ENCODE measurements around the gene SLC16A13. TPM values are rescaled to one million over a fixed set of nuclear protein-coding genes. Genes with fewer than 3 reads are reported as not detected.
A peak's percentile ranks its signal among the peaks of the same experiment; 100 is the strongest.

The SLC16A13 gene
- total RNA-seq, 1 donor from 2014 or later = 1.5 TPM

DNA sequence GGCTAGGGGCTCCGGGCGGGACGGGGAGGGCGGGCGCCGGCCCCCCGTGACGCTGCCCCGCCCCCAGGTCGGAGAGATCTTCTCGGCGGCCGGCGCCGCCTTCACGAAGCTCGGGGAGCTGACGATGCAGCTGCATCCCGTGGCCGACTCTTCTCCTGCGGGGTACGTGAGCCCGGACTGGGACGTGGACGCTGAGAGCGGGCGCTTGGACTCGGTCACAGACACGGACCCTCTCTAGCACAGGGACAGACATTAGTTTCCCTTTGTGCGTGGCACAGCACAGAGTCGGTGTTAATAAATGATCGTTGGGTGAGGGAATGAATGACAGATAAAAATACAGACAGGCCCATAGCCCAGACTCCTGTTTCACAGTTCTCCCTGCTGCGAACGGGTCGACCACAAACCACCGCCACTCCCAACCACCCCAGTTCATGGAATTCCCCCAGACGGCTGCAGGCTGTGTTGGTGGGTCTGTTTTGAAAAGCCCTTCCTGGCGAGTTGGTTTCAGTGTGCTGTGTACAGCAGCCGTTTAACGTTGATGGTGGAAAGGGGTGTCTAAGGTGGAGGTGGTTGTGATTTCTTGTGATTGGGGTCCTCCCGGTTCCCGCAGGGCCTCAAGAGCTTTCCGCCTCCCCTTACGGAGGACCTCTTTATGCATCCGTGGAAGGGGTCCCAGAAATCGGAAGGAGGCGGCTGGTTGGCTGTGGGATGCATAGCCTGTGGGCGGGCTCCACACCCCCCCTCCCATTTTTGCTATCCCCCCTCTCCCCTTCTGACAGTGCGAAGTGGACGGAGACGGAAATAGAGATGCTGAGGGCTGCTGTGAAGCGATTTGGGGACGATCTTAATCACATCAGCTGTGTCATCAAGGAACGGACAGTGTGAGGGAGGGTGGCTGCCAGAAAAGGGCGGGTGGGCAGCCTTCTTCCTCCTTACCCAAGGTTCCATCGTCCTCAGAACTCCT is 20.5 kb upstream of the SLC16A13 start:
- peaks cover 34 to 43% of the 10 kb centered on the region in 2 donors for H3K4me1 ChIP-seq
- H3K27me3 ChIP-seq = no peaks in the 10 kb centered on the region
- peak overlapping the region; percentile 98 to 99 for H3K27ac ChIP-seq
- H3K4me3 ChIP-seq = peak overlapping the region; percentile 95 to 99
- TF ChIP-seq, protein P1, sequence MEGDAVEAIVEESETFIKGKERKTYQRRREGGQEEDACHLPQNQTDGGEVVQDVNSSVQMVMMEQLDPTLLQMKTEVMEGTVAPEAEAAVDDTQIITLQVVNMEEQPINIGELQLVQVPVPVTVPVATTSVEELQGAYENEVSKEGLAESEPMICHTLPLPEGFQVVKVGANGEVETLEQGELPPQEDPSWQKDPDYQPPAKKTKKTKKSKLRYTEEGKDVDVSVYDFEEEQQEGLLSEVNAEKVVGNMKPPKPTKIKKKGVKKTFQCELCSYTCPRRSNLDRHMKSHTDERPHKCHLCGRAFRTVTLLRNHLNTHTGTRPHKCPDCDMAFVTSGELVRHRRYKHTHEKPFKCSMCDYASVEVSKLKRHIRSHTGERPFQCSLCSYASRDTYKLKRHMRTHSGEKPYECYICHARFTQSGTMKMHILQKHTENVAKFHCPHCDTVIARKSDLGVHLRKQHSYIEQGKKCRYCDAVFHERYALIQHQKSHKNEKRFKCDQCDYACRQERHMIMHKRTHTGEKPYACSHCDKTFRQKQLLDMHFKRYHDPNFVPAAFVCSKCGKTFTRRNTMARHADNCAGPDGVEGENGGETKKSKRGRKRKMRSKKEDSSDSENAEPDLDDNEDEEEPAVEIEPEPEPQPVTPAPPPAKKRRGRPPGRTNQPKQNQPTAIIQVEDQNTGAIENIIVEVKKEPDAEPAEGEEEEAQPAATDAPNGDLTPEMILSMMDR (IDR thresholded peaks at IDR 0.05) = no peak
- H3K9me3 ChIP-seq = no peaks in the 10 kb centered on the region
- peaks cover 6 to 8% of the 10 kb centered on the region in 2 donors for H3K36me3 ChIP-seq
- intact Hi-C loops (cut with DNase I) = loop anchor here (5.0 to 10.0 kb wide), 6 partner anchors 260 to 1820 kb away; partner anchors contain the start of genes C17orf100, MED31, NUP88 and PIMREG
- peak in 1 of 2 donors; percentile 72 for DNase-seq (ENCODE audit: low spot score in 2 of 2)

DNA sequence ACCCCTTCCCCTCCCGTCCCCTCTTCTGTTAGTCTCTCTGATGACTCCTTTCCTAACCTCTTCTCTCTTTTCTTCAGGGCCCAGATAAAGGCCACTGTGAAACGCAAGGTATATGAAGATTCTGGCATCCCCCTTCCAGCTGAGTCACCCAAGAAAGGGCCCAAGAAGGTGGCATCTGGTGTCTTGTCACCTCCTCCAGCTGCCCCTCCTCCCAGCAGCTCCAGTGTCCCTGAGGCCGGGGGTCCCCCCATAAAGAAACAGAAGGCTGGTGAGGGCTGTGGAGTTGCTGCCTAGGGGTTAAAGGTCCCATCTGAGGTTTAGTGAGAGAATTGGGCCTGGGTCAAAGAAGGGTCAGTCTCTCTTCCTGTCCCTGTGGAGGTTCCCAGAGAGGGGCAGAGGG is 19.4 kb upstream of the SLC16A13 start:
- H3K9me3 ChIP-seq = no peaks in the 10 kb centered on the region
- H3K4me1 ChIP-seq = peaks cover 31 to 39% of the 10 kb centered on the region in 2 donors
- no peaks in the 10 kb centered on the region for H3K27me3 ChIP-seq
- intact Hi-C loops (cut with DNase I) = loop anchor here (10.0 kb wide), 5 partner anchors 262 to 1822 kb away; partner anchors contain the start of genes NUP88, PIMREG, XAF1 and ZNF594
- TF ChIP-seq, protein P1 (IDR thresholded peaks at IDR 0.05) = no peak
- peak overlapping the region; percentile 98 to 99 for H3K27ac ChIP-seq
- peak in 1 of 2 donors; percentile 54 for DNase-seq (ENCODE audit: low spot score in 2 of 2)
- no peak overlapping the region for H3K4me3 ChIP-seq
- H3K36me3 ChIP-seq = peaks cover 6 to 8% of the 10 kb centered on the region in 2 donors

DNA sequence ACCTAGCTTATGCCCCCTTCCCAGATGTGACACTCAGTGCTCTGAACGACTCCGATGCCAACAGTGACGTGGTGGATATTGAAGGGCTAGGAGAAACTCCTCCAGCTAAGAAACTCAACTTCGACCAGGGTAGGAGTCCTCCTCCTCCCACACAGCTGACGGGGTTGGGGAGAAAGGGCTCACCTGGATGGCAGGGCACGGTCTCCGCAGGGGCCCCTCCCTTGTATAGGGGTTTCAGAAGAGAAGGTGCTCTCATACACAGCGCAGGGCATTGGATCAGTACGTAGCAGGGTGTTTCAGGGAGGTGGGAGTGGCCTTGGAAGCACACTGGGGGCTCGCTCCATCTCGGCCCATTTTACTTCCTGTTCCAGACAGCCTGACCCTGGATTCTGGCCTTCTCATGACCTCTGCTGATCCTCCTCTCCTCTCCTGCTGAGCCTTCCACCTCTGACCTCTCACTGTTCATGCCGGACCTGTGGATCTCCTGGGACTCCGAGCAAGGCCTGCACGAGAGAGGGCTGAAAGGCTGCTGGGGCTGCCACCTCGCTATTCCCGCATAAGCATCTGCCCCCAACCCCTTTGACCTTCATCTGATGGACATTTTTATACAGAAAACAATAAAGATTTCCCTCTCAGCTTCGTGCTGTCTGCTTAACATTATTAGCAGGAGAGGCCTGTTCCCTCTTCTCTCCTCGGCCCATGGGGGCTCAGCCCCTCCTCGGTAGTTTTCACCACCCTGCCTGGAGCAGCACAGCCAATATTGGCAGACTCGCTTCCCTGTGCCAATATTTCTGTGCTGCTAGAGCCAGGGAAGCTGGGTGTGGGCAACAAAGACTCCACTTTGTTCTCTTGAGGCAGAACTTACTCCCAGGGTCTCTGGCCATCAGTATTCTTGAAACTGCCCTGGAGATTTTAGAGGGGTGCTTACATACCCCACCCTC is 18.7 kb upstream of the SLC16A13 start:
- peak overlapping the region; percentile 55 to 72 for H3K4me3 ChIP-seq
- peaks cover 6 to 8% of the 10 kb centered on the region in 2 donors for H3K36me3 ChIP-seq
- intact Hi-C loops (cut with DNase I) = loop anchor here (10.0 kb wide), 5 partner anchors 262 to 1822 kb away; partner anchors contain the start of genes NUP88, PIMREG, XAF1 and ZNF594
- peaks cover 27 to 43% of the 10 kb centered on the region in 2 donors for H3K4me1 ChIP-seq
- peaks cover under 1% of the 10 kb centered on the region for H3K27me3 ChIP-seq
- peak in 1 of 2 donors; percentile 61 for DNase-seq (ENCODE audit: low spot score in 2 of 2)
- peak overlapping the region; percentile 98 to 99 for H3K27ac ChIP-seq
- no peaks in the 10 kb centered on the region for H3K9me3 ChIP-seq
- TF ChIP-seq, protein P1 (IDR thresholded peaks at IDR 0.05) = no peak

DNA sequence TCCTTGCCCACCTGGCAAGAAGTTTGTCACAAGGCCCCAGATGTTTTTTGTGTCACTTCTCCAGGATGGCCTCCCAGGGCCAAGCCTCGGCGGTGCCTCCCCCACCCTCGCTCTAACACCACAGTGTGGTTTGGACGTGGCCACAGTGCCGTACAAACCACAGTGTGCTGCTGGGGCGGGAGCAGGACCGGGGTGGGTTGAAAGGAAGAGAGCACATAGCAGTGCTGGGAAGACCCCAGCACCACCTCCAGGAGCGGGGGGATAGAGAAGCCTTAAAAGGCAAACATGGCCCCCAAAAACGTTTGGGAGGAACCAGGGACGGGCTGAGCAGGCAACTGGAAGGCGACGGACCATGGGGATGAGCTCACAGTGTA is 18.0 kb upstream of the SLC16A13 start:
- Histone ChIP-seq H3K4me1 (peaks cover 27 to 43% of the 10 kb centered on the region in 2 donors), H3K9me3 (no peaks in the 10 kb centered on the region), H3K27ac (peak overlapping the region; percentile 98 to 99), H3K36me3 (peaks cover 6 to 8% of the 10 kb centered on the region in 2 donors), H3K4me3 (peak overlapping the region; percentile 55 to 72), H3K27me3 (peaks cover 7% of the 10 kb centered on the region)
- TF ChIP-seq, protein P1 (IDR thresholded peaks at IDR 0.05) = no peak
- intact Hi-C loops (cut with DNase I) = loop anchor here (10.0 kb wide), 5 partner anchors 263 to 1823 kb away; partner anchors contain the start of genes NUP88, PIMREG, XAF1 and ZNF594
- peak in 1 of 2 donors; percentile 63 for DNase-seq (ENCODE audit: low spot score in 2 of 2)

Data from ascending aorta (tissue), 2 donors.